BLaER1 treated with 17β-estradiol and CSF1 and Interleukin-3, amounts not matched to agents 10 nM and 100 nM (cell line): ENCODE results near the gene SORL1-AS1.

Source experiments
- H3K27ac ChIP-seq, 11 experiments: shearing (Covaris generic); formaldehyde crosslinking; 2 replicates each; pipeline ENCODE4 v1.8.1; 2022
- H3K27me3 ChIP-seq, 11 experiments: shearing (Covaris generic); formaldehyde crosslinking; 2 replicates each; pipeline ENCODE4 v1.8.1; 2022
- H3K36me3 ChIP-seq, 11 experiments: shearing (Covaris generic); formaldehyde crosslinking; 2 replicates each; pipeline ENCODE4 v1.8.1; 2022
- H3K4me1 ChIP-seq, 10 experiments: shearing (Covaris generic); formaldehyde crosslinking; 2 replicates each; pipeline ENCODE4 v1.8.1; 2022
- H3K4me2 ChIP-seq, 11 experiments: shearing (Covaris generic); formaldehyde crosslinking; 2 replicates each; pipeline ENCODE4 v1.8.1; 2022
- H3K4me3 ChIP-seq, 10 experiments: shearing (Covaris generic); formaldehyde crosslinking; 2 replicates each; pipeline ENCODE4 v1.8.1; 2022
- H3K9ac ChIP-seq, 11 experiments: shearing (Covaris generic); formaldehyde crosslinking; 2 replicates each; pipeline ENCODE4 v1.8.1; 2022
- H3K9me3 ChIP-seq, 11 experiments: shearing (Covaris generic); formaldehyde crosslinking; replicated peaks in 1 of 11; 2 replicates each; pipeline ENCODE4 v1.8.1; 2022
- H4K20me1 ChIP-seq, 11 experiments: shearing (Covaris generic); formaldehyde crosslinking; 2 replicates each; pipeline ENCODE4 v1.8.1; 2022
- Cebpa-rat ChIP-seq, 11 experiments: shearing (Covaris generic); IDR thresholded peaks; 2 replicates each; pipeline ENCODE4 v1.8.1; 2022

The SORL1-AS1 gene

GRCh38 chr11:121461843-121462242, 9.1 kb upstream of the SORL1-AS1 start:
- Histone ChIP-seq H4K20me1 (peaks cover 0 to 12% (median 0%) of the 10 kb centered on the region in 11 experiments; a peak in 2 of 22 replicates), H3K4me3 (no peak overlapping the region), H3K4me1 (peaks cover 32 to 40% (median 36%) of the 10 kb centered on the region in 10 experiments), H3K9me3 (no peaks in the 10 kb centered on the region), H3K36me3 (no peaks in the 10 kb centered on the region), H3K9ac (no peak overlapping the region), H3K27me3 (peaks cover 0 to 3% (median 0%) of the 10 kb centered on the region in 11 experiments; a peak in 1 of 22 replicates), H3K4me2 (no peak overlapping the region), H3K27ac (no peak overlapping the region)
- no peak for TF ChIP-seq Cebpa-rat (IDR thresholded peaks at IDR 0.05)

- Histone ChIP-seq H3K9ac (no peak overlapping the region), H3K4me2 (no peak overlapping the region), H3K4me3 (no peak overlapping the region), H3K36me3 (no peaks in the 10 kb centered on the region), H4K20me1 (peaks cover 0 to 12% (median 0%) of the 10 kb centered on the region in 11 experiments; a peak in 2 of 22 replicates), H3K27ac (no peak overlapping the region), H3K27me3 (no peaks in the 10 kb centered on the region; a peak in 1 of 22 replicates), H3K9me3 (no peaks in the 10 kb centered on the region), H3K4me1 (peaks cover 24 to 33% (median 29%) of the 10 kb centered on the region in 10 experiments)
- TF ChIP-seq Cebpa-rat (IDR thresholded peaks at IDR 0.05), result no peak
Measured at GRCh38 chr11:121460941-121461514, 8.3 kb upstream of the SORL1-AS1 start.

- no peak overlapping the region for H3K9ac ChIP-seq
- no peaks in the 10 kb centered on the region for H3K36me3 ChIP-seq
- H4K20me1 ChIP-seq, result peaks cover 0 to 6% (median 0%) of the 10 kb centered on the region in 11 experiments; a peak in 2 of 22 replicates
- peaks cover 0 to 8% (median 1%) of the 10 kb centered on the region in 11 experiments; a peak in 7 of 22 replicates for H3K27me3 ChIP-seq
- H3K4me2 ChIP-seq, result no peak overlapping the region
- TF ChIP-seq Cebpa-rat (IDR thresholded peaks at IDR 0.05), result no peak
- H3K4me3 ChIP-seq, result no peak overlapping the region
- no peaks in the 10 kb centered on the region for H3K9me3 ChIP-seq
- H3K27ac ChIP-seq, result no peak overlapping the region
- H3K4me1 ChIP-seq, result peaks cover 9 to 20% (median 15%) of the 10 kb centered on the region in 10 experiments
Measured at GRCh38 chr11:121459413-121460017, 6.7 kb upstream of the SORL1-AS1 start.

- no peak overlapping the region for H3K4me2 ChIP-seq
Measured at GRCh38 chr11:121458551-121458950, 5.8 kb upstream of the SORL1-AS1 start.

GRCh38 chr11:121456816-121457431, 4.2 kb upstream of the SORL1-AS1 start:
- Histone ChIP-seq H4K20me1 (no peaks in the 10 kb centered on the region), H3K4me1 (peaks cover 6 to 18% (median 10%) of the 10 kb centered on the region in 10 experiments; a peak in 18 of 20 replicates), H3K9ac (no peak overlapping the region), H3K9me3 (no peaks in the 10 kb centered on the region), H3K36me3 (no peaks in the 10 kb centered on the region), H3K27me3 (peaks cover 23 to 33% (median 27%) of the 10 kb centered on the region in 11 experiments), H3K4me3 (no peak overlapping the region), H3K27ac (no peak overlapping the region), H3K4me2 (no peak overlapping the region)
- no peak for TF ChIP-seq Cebpa-rat (IDR thresholded peaks at IDR 0.05)

More at GRCh38 chr11:121458551-121458950, 5.8 kb upstream of the SORL1-AS1 start:
- no peak overlapping the region for H3K4me3 ChIP-seq
- H3K4me1 ChIP-seq, result peaks cover 0 to 13% (median 6%) of the 10 kb centered on the region in 10 experiments; a peak in 16 of 20 replicates
- no peaks in the 10 kb centered on the region for H3K9me3 ChIP-seq
- TF ChIP-seq Cebpa-rat (IDR thresholded peaks at IDR 0.05), result no peak
- no peak overlapping the region for H3K27ac ChIP-seq
- no peaks in the 10 kb centered on the region for H4K20me1 ChIP-seq
- H3K36me3 ChIP-seq, result no peaks in the 10 kb centered on the region
- H3K27me3 ChIP-seq, result peaks cover 7 to 17% (median 11%) of the 10 kb centered on the region in 11 experiments
- H3K9ac ChIP-seq, result no peak overlapping the region

- peak overlapping the region in 2 of 11 experiments; percentile 13 to 40; a peak in 2 of 22 replicates for H3K4me2 ChIP-seq
- no peak for TF ChIP-seq Cebpa-rat (IDR thresholded peaks at IDR 0.05)
- H4K20me1 ChIP-seq, result no peaks in the 10 kb centered on the region
- no peak overlapping the region for H3K4me3 ChIP-seq
- no peaks in the 10 kb centered on the region for H3K36me3 ChIP-seq
- H3K27me3 ChIP-seq, result peaks cover 31 to 41% (median 35%) of the 10 kb centered on the region in 11 experiments
- no peaks in the 10 kb centered on the region for H3K9me3 ChIP-seq
- peaks cover 12 to 26% (median 18%) of the 10 kb centered on the region in 10 experiments; a peak in 19 of 20 replicates for H3K4me1 ChIP-seq
- H3K27ac ChIP-seq, result no peak overlapping the region
- no peak overlapping the region for H3K9ac ChIP-seq
Measured at GRCh38 chr11:121456151-121456550, 3.4 kb upstream of the SORL1-AS1 start.

- H3K4me3 ChIP-seq, result no peak overlapping the region
- no peaks in the 10 kb centered on the region for H3K36me3 ChIP-seq
- H3K9me3 ChIP-seq, result no peaks in the 10 kb centered on the region
- H3K27ac ChIP-seq, result no peak overlapping the region
- H4K20me1 ChIP-seq, result no peaks in the 10 kb centered on the region
- H3K27me3 ChIP-seq, result peaks cover 37 to 49% (median 42%) of the 10 kb centered on the region in 11 experiments
- H3K4me1 ChIP-seq, result peaks cover 18 to 36% (median 22%) of the 10 kb centered on the region in 10 experiments; a peak in 19 of 20 replicates
- no peak overlapping the region for H3K9ac ChIP-seq
- no peak overlapping the region for H3K4me2 ChIP-seq
- no peak for TF ChIP-seq Cebpa-rat (IDR thresholded peaks at IDR 0.05)
Measured at GRCh38 chr11:121455115-121455514, 2.3 kb upstream of the SORL1-AS1 start.

GRCh38 chr11:121453589-121454299, 977 bp upstream of the SORL1-AS1 start:
- H4K20me1 ChIP-seq, result no peaks in the 10 kb centered on the region
- H3K4me3 ChIP-seq, result no peak overlapping the region
- peaks cover 37 to 49% (median 42%) of the 10 kb centered on the region in 11 experiments for H3K27me3 ChIP-seq
- H3K4me1 ChIP-seq, result peaks cover 18 to 50% (median 36%) of the 10 kb centered on the region in 10 experiments; a peak in 19 of 20 replicates
- no peak for TF ChIP-seq Cebpa-rat (IDR thresholded peaks at IDR 0.05)
- H3K36me3 ChIP-seq, result no peaks in the 10 kb centered on the region
- peak overlapping the region in 7 of 11 experiments; percentile 2 to 100 (median 98); a peak in 10 of 22 replicates for H3K4me2 ChIP-seq
- H3K9me3 ChIP-seq, result peaks cover 0 to 7% (median 0%) of the 10 kb centered on the region in 11 experiments; a peak in 4 of 22 replicates
- no peak overlapping the region for H3K27ac ChIP-seq
- no peak overlapping the region for H3K9ac ChIP-seq
